Activated T-cell treated with anti-CD3 and anti-CD28 coated beads, Interleukin-2, amount 50 U/mL, for 72 hours (primary cell): Measurements from ENCODE around the gene ZNF384. TPM values are rescaled to one million over a fixed set of nuclear protein-coding genes. Genes with fewer than 3 reads are reported as not detected.
A peak's percentile ranks its signal among the peaks of the same experiment; 100 is the strongest.
"Not testable (repeated sequence)": the region's sequence is repeated elsewhere in the genome, so short reads cannot be mapped to it uniquely, and the experiment has no call there.

Experiments used
- ATAC-seq, 2 donors: fragments of 150-1000 bp; cut with Tn5 transposase; replicated peaks in 1 of 2; 2 replicates each; pipeline ENCODE4 v1.10.0; 2021; ENCODE audit warnings: moderate library complexity in 2 of 2, mild to moderate bottlenecking in 1 of 2
- DNase-seq, 2 donors: peaks; one replicate each; pipeline ENCODE4 v3.0.0; 2021 to 2022; ENCODE audit warnings: mixed read lengths in 1 of 2
- H3K27ac Mint-ChIP-seq: one replicate; pipeline ENCODE4 v1.8.0; 2022; ENCODE audit warnings: mild to moderate bottlenecking, moderate library complexity, mixed read lengths
- H3K27me3 Mint-ChIP-seq: one replicate; pipeline ENCODE4 v1.8.0; 2022; ENCODE audit warnings: low read depth, mixed read lengths
- H3K36me3 Mint-ChIP-seq, 2 donors: one replicate each; pipeline ENCODE4 v1.8.0; 2022; ENCODE audit warnings: mixed read lengths in 2 of 2, mild to moderate bottlenecking in 1 of 2; ENCODE audit not compliant: insufficient read depth in 2 of 2
- H3K4me1 Mint-ChIP-seq: one replicate; pipeline ENCODE4 v1.8.0; 2022; ENCODE audit warnings: low read depth, mixed read lengths
- H3K4me3 Mint-ChIP-seq, 2 donors: one replicate each; pipeline ENCODE4 v1.8.0; 2022; ENCODE audit warnings: mild to moderate bottlenecking in 2 of 2, mixed read lengths in 2 of 2, moderate library complexity in 2 of 2
- H3K9me3 Mint-ChIP-seq, 2 donors: one replicate each; pipeline ENCODE4 v1.8.0; 2022; ENCODE audit warnings: mixed read lengths in 2 of 2
- total RNA-seq, 2 donors: library from RNA; stranded (reverse); gene quantifications; one replicate each; pipeline ENCODE4 v1.2.3, GENCODE V29; 2022

ZNF384 gene
- total RNA-seq, 2 donors from 2014 or later = 78.1 to 82.2 TPM

GRCh38 chr12:6716031-6716873 is 27.1 kb upstream of the ZNF384 start:
- not testable (repeated sequence) for ATAC-seq, H3K36me3 Mint-ChIP-seq, H3K27ac Mint-ChIP-seq, H3K9me3 Mint-ChIP-seq, H3K4me3 Mint-ChIP-seq, H3K27me3 Mint-ChIP-seq, H3K4me1 Mint-ChIP-seq, DNase-seq

- ATAC-seq (peak; percentile 32 to 69), DNase-seq (peak; percentile 25 to 49)
- H3K4me3 Mint-ChIP-seq = peak overlapping the region; percentile 77 to 81
Observed at GRCh38 chr12:6708960-6709394, 19.8 kb upstream of the ZNF384 start.

GRCh38 chr12:6708351-6708750 is 19.2 kb upstream of the ZNF384 start:
- not testable (repeated sequence) for H3K9me3 Mint-ChIP-seq, DNase-seq, H3K27ac Mint-ChIP-seq, ATAC-seq, H3K36me3 Mint-ChIP-seq, H3K4me3 Mint-ChIP-seq
- peaks cover 29% of the 10 kb centered on the region for H3K27me3 Mint-ChIP-seq
- H3K4me1 Mint-ChIP-seq = peaks cover 15% of the 10 kb centered on the region

More at GRCh38 chr12:6708960-6709394, 19.8 kb upstream of the ZNF384 start:
- H3K36me3 Mint-ChIP-seq = no peaks in the 10 kb centered on the region
- peaks cover 23% of the 10 kb centered on the region for H3K27me3 Mint-ChIP-seq
- H3K4me1 Mint-ChIP-seq = peaks cover 10% of the 10 kb centered on the region
- H3K27ac Mint-ChIP-seq = peak overlapping the region; percentile 35
- H3K9me3 Mint-ChIP-seq = no peaks in the 10 kb centered on the region

- Mint-ChIP-seq H3K27ac (no peak overlapping the region), H3K36me3 (peaks cover 3 to 7% of the 10 kb centered on the region in 2 donors), H3K4me1 (peaks cover 34% of the 10 kb centered on the region), H3K4me3 (no peak overlapping the region), H3K27me3 (peaks cover 64% of the 10 kb centered on the region), H3K9me3 (no peaks in the 10 kb centered on the region)
- ATAC-seq = no peak
- peak in 1 of 2 donors; percentile 8 for DNase-seq
Observed at GRCh38 chr12:6703631-6704030, 14.5 kb upstream of the ZNF384 start.

- ATAC-seq (no peak), DNase-seq (no peak)
- H3K27me3 Mint-ChIP-seq = peaks cover 71% of the 10 kb centered on the region
- H3K4me3 Mint-ChIP-seq = peak overlapping the region; percentile 82 to 84
- no peaks in the 10 kb centered on the region for H3K9me3 Mint-ChIP-seq
- H3K36me3 Mint-ChIP-seq = peaks cover 3 to 7% of the 10 kb centered on the region in 2 donors
- H3K27ac Mint-ChIP-seq = peak overlapping the region; percentile 13
- H3K4me1 Mint-ChIP-seq = peaks cover 32% of the 10 kb centered on the region
Observed at GRCh38 chr12:6701078-6701768, 12.0 kb upstream of the ZNF384 start.

- Mint-ChIP-seq H3K4me1 (peaks cover 32% of the 10 kb centered on the region), H3K27me3 (peaks cover 71% of the 10 kb centered on the region), H3K4me3 (peak within 1 kb of the TSS; percentile 82 to 84), H3K36me3 (peaks cover 3 to 7% of the 10 kb centered on the region in 2 donors), H3K9me3 (no peaks in the 10 kb centered on the region), H3K27ac (peak within 1 kb of the TSS; percentile 13)
- DNase-seq (peak; percentile 62 to 65), ATAC-seq (peak; percentile 78 to 82)
Observed at GRCh38 chr12:6700646-6701051, 11.5 kb upstream of the ZNF384 start, which contains the start of gene PIANP. Gene PIANP (minus strand): TSS chr12:6700815. CDS start chr12:6698061, 2,754 bp downstream.

GRCh38 chr12:6699989-6700645 is 10.9 kb upstream of the ZNF384 start:
- peaks cover 3 to 7% of the 10 kb centered on the region in 2 donors for H3K36me3 Mint-ChIP-seq
- H3K27ac Mint-ChIP-seq = no peak overlapping the region
- DNase-seq = peak; percentile 20 to 36
- H3K27me3 Mint-ChIP-seq = peaks cover 65% of the 10 kb centered on the region
- H3K9me3 Mint-ChIP-seq = no peaks in the 10 kb centered on the region
- peak overlapping the region; percentile 78 to 82 for H3K4me3 Mint-ChIP-seq
- peaks cover 32% of the 10 kb centered on the region for H3K4me1 Mint-ChIP-seq
- ATAC-seq = peak; percentile 57 to 65

- peaks cover 58% of the 10 kb centered on the region for H3K27me3 Mint-ChIP-seq
- H3K9me3 Mint-ChIP-seq = no peaks in the 10 kb centered on the region
- H3K36me3 Mint-ChIP-seq = peaks cover 3 to 7% of the 10 kb centered on the region in 2 donors
- peak overlapping the region; percentile 78 to 82 for H3K4me3 Mint-ChIP-seq
- ATAC-seq (no peak), DNase-seq (no peak)
- peaks cover 32% of the 10 kb centered on the region for H3K4me1 Mint-ChIP-seq
- peak overlapping the region; percentile 51 for H3K27ac Mint-ChIP-seq
Observed at GRCh38 chr12:6699259-6699988, 10.2 kb upstream of the ZNF384 start.

- Mint-ChIP-seq H3K9me3 (no peaks in the 10 kb centered on the region), H3K4me1 (peaks cover 29% of the 10 kb centered on the region), H3K27ac (no peak overlapping the region), H3K27me3 (peaks cover 49% of the 10 kb centered on the region), H3K4me3 (peak overlapping the region; percentile 26 to 82), H3K36me3 (peaks cover 3 to 7% of the 10 kb centered on the region in 2 donors)
- DNase-seq (no peak), ATAC-seq (no peak)
Observed at GRCh38 chr12:6698352-6699046, 9.3 kb upstream of the ZNF384 start.

- H3K9me3 Mint-ChIP-seq = no peaks in the 10 kb centered on the region
- peak in 1 of 2 donors; percentile 11 for ATAC-seq
- peaks cover 26% of the 10 kb centered on the region for H3K4me1 Mint-ChIP-seq
- peaks cover 42% of the 10 kb centered on the region for H3K27me3 Mint-ChIP-seq
- peak in 1 of 2 donors; percentile 15 for DNase-seq
- no peak overlapping the region for H3K4me3 Mint-ChIP-seq
- peaks cover 3 to 7% of the 10 kb centered on the region in 2 donors for H3K36me3 Mint-ChIP-seq
- no peak overlapping the region for H3K27ac Mint-ChIP-seq
Observed at GRCh38 chr12:6697584-6698351, 8.6 kb upstream of the ZNF384 start.
